GM21619 (cell line): ENCODE data around the gene PBX1.
A peak's percentile ranks its signal among the peaks of the same experiment; 100 is the strongest.

ENCODE experiments used
- ATAC-seq: cut with Tn5 transposase; IDR thresholded peaks from one replicate; pipeline ENCODE4 v1.9.1; 2021; ENCODE audit not compliant: unreplicated experiment

PBX1 gene

DNA sequence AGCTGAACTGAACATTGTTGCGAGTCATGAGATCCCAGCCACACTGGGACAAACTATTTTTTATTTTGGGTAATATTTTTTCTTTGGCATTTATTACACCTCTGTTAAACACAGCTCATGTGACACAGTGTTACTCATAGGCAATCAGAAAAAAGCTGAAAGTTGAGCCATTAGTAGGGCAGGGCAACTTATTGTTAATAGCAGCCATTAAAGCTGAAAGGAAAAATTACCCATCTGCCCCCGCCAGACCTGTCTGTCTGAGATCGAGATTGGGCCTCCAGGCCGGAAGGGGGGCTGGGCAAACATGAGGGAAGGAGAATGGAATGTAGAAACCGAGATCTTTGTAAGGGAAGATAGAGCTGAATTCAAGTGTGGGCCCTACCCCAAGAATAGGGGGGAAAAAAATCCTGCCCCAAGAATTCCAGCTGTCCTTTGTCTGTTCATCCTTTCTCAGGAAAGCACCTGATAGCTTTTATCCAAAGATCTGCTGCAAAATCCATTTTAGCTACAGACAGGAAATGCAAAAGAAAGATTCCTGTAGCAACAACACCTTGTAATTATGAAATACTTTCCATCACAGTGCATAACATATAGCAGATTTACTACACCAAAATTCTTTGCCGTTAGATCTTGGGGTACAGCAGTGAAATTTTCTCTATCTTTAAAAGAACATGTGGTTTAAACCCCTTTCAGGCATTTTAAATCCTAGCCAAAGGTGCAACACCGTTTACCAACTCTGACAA, 212.8 kb downstream of the PBX1 start:
- ATAC-seq, result no peak

DNA sequence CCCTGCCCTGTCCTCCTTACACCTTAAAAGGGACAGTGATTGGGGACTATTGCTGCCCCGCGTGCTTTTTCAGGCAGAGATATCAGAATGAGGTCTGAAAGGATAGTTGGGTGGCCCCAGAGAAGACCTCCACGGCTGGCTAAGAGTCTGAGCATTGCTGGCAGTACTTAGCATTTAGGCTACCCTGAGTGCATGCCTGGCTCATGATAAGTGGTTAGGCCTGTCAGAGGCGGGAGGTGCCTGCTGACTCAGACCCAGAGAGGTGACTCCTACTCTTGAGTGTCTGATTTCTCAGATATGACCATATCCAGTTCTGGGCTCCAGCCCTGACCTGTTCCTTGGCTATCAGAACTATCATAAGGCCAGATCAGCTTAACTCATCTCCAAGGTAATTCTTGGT, 213.7 kb downstream of the PBX1 start:
- peak; percentile 76 for ATAC-seq

DNA sequence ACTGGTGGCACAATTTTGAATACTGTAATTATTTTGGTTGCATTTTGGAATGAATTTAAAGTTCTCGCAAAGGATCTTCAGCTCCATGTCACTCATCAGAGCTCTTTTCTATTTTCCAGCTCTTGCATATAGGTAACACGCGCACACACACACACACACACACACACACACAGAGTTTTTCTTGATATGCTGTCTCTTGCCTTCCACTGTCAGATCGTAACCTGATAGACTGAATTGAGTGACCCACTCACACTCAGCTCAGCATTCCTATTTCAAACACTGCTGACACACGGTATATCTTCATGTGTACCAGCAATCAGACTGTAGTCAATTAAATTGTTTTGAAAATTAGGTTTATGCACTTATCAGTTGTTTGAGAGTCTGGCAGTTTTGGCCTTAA, 214.1 kb downstream of the PBX1 start:
- ATAC-seq, result no peak

DNA sequence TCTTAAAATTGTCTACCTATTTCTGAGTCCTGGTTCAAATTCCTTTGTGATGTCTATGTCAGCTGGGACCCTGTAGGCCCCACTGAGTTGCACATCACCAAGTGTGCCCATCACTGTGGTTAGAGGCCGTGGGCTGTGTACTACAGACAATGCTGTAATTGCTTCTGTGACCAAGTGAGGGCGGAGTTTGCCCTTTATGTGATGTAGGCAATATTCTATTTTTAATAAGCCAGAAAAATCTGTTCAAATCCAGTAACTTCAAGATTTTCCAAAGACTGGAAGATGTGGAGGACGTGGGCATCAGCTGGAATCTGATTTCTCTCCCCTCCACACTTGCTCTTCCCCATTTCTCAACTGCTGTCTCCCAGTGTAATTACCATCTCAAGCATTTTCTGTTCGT, 215.4 kb downstream of the PBX1 start:
- no peak for ATAC-seq

DNA sequence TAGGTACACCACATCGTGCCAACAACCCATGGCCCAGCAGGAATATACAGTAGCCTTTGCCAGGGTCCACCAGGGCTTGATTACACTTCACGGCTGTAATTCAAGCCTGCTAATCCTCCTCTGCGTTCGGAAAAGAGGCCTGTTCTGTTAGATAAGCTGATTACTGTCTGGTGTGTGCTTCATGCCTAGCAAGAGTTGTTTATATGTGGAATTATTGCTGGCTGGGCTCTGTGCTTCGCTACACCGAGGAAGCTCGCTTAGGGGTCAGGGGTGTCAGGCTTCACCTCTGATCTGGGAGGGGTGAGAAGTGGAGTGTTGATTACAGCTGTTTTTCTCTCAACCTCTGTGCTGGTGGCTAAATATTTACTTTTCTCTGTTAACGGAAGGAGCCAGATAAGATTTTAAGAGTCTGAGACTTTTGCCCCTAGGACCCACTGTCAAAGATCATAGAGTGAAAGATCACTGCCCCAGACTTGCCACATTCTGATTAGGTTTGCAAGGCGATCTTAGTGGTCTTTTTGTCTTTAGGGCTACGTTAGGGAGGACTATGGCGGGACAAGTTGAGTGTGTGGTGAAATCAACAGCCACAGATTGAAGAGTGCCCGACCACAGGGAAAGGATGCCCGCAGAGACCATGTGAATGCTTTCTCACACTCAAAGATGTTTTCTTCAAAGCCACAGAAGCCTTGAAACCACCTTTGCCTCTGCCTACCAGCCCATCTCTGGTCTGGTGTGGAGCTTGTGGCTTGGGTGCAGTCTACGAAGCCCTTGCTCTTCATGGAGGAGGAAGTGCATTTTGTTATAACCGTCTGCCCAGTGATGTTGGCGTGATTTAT, 216.1 kb downstream of the PBX1 start:
- no peak for ATAC-seq

DNA sequence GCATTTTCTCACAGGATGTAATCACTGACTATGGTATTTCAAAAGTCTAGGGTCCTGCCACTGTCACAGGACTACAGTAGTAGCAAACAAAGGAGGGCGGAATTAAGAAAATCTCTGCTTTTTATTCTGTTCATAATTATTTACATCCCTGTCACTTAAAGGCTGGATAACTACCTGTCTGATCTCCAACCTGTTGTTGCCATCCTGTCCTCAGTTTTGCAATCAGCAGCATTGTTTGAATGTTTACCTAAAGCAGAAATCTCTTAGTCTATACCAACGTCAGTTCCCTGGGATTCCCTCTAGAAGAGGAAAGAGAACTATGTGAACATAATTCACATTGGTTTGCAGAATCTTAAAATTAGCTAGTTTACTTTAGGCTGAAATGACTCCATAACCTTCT, 218.5 kb downstream of the PBX1 start:
- ATAC-seq, result no peak

DNA sequence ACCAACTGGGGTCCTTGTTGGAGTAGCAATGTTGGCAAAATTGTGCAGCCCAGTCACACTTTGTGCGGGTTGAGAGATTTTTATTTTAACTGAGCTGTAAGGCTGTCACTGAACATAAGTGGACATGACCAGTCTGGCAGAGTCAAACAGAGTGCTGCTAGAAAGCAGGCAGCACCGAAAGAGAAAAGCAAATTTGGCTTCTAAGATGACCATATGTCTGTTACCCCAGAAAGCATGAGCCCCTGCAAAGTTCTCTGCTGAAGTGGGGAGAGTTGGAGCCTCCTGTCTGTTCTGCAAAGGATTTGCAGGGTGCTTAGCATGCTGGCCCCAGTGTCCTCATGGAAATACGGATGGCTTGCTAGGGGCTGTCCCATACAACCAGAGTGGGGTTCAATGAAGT, 220.4 kb downstream of the PBX1 start:
- ATAC-seq, result no peak

DNA sequence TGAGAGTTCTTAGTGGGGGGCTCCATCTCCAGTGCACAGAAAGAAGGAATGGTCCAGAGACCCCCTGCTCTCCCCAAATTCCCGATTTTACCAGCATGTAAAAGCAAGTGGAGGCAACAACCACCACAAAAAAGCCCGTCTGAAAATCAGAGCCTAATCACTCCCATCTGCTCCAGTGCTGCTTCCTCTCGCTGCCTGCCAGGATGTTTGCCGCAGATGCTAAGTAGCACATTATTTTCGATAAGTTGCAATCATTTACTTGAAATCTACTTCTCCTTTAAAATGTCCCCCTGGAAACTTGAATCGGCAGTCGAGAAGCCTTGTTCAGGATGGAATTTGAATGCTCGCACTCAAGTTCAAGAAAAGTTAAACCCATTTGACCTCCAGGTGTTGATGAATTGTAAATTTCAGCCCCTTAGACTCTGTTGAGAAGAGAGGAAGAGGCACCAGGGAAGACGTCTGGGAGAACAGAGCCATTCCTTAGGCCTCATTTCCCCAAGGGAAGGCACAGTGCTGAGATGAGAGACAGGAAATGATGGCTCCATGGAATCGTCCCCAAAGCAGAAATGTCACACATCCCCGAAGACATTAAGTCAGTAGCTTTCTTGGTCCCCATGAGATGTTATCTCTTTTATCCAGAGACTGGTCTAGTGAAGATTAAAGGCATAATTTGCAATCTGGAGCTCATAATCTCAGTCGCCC, 221.3 kb downstream of the PBX1 start:
- no peak for ATAC-seq

DNA sequence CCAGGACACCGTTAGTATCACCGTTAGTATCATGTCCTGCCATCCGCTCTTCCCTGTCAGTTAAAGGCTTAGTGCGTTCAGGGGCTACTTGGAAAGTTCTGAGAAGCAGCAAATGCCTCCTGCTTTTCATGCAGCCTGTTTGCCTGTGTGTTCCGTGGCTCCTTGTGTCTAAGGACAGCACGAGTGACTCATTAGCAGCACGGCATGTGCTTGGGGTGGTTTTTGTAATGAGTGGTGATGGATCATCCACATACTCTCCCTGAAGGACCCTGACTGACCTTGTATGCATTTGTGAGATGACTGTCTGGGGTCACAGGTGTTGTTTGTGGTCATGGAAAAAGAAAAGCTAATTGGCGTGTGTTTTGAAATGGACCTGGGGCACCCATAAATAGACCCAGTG, 221.9 kb downstream of the PBX1 start:
- ATAC-seq, result no peak

DNA sequence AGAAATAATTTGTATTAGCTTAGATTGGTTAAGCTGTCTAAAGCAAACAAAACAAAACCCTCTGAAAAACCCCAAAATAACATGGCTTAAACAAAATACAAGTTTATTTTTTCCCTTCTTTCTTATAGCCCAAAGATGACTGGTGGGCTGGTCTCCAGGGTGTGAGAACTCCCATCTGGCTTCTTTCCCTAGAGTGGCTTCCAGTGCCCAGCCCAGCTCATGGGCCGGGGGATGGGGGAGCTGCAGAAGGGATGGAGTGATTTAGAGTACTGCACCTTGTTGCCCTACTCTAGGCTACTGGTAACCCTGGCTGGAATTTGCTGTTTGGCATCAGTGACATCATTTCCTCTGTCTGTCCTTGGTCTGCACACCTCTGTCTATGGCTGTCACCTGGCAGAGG, 223.0 kb downstream of the PBX1 start:
- ATAC-seq, result no peak

DNA sequence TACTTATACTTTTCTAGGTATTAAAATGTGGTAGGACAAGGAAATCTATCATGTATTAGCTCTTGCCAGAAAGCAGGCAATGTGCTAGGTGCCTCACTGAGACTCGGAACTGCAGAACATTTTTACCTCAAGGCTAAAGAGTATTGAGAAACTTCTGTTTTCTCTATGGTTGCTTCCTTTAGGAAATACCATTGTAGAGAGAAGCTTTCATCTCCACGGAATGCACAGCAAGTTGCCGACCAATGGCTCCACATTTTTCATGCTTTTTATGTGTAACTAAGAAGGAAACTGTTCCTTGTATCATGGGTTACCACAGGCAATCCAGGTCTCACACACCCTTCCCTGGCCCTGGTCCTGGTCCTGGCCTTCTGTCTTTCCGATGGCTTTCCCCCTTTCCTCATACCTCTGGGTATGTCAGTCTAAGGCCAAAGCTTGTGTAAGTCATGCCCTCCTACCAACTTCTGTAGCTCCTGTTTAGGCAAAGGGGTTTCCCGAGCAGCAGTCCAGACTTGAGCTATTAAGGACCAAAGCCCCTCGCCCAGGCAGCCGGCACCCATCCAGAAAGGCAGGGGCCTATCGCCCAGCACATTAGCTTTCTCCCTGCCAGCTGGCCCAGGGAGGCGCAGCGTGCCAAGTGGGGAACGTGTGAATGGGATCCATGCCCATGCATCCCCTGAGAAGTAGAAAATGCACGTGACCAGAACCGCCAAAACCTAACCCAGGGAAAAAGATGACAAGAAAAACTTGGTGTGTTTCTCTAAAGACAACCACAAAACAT, 225.0 kb downstream of the PBX1 start:
- ATAC-seq, result no peak

DNA sequence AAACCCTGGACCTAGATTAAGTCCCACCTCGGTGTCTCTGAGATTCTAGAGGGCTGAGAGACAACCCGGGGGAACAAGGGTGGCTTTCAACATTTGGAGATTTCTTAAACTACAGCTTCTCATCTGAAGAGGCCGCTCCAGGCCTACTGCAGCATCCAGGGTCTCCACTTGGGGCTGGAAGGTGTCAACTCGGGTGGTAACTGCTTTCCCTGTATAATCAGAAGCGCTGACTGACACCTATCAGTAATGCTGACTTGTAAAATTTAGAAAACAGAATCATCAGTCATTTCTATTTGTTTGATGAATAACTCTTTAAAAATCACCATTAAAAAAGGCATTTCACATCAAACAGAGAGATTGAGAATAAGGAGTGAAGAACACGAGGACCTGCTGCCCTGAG, 226.0 kb downstream of the PBX1 start:
- no peak for ATAC-seq

DNA sequence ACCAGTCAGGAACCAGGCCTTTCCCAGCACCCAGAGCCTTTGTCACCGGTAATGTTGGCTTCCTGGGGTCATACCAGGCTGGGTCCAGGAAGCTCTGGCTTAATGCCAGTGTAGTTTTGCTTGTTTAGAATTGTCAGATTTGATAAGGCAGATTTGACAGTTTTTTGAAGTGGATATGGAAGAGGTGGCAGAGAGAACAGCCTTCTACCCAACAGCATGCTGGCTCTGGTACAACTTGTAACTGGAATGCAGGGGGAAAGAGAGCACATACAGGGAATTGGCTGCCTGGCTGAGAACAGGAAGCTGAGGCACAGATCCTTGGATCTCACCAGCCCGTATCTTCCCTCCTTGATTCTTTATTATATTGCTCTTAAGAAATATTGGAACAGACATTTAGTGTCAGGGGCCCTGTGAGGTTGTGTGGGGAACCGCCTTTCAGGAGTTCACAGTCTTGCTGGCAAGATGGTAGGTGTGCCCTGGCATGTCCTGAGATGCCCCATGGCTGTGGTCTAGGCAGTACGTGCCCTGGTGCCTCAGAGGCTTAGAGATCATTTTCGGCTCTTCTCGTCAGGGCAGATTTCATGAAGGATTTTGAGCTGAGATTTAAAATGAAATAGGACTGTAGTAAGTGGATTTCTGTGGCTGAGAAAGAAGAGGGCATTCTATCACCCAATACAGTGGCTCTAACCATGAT, 227.0 kb downstream of the PBX1 start:
- no peak for ATAC-seq

DNA sequence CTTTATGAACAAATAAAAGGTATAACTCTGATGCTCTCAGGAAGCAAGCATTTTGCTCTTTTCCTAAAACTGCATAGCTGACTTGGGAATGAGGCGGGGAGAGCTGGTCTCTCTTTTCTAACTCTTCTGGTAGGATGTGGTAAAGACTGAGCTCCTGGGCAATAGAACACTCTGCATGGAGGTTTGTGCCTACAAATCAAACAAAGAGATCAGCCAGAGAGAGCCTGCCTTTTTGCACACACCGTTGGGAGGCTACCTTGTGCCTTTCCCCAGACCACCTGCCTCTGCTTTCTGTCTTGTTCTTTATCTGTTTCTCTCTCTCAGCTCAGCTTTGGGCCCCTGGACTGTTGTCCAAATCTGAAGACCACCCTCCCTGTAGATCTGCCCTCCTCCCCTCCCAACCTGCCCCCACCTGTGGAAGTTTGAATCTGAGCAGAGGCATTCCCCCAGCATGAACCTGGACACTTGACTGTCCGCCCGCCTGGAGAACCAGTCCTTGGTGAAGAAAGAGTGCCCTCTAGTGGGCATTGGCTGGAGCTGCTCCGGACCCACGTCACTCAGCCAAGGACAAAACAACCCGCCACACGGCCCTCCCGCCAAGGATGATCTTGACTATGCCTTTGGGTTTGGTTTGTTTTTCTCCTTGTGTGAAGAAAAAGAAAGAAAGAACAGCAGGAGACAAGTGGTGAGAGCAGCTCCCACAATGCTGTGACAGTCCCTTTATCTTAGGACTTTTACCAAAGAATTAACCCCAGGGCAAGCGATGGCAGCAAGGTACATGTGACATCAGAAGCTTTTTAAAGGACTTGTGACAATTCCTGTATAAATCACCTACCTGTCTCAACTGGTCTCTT, 228.2 kb downstream of the PBX1 start:
- ATAC-seq, result peak; percentile 95

DNA sequence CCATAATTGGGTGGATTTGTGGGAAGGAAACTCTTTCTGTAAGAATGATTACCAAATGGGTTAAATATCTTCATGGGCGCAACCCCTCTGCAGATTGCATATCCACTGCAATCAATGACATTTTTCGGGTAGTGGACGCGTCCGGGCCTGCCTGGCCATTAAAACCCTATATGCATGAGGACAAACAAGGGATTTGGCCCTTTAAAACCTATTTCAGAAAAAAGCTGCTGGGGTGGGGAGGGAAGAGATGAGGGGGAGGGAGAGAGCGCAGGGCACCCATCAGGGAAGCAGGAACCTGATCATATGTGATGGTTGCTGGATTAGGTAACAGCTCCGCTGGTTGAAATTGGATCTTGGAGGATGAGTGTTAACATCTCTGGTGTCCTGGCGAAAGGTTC, 228.8 kb downstream of the PBX1 start:
- ATAC-seq, result no peak

DNA sequence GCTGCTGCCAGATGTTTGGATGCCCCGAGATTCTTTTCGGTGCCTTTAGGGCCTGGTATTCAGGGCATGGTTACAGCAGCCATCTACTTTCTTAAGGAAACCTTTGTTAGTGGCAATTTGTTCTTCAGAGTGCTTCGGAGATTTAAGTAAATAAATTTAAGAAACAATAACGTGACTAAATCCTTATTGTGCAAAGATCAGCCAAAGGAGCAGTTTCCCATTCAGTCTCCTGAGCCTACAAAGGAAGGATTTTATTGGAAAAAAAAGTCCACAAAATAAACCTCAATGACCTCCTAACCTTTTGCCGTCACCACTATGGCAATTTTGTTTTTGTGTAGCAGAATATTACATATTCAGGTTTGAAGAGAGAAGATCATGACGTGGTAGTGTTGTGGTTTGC, 231.1 kb downstream of the PBX1 start:
- ATAC-seq, result no peak

DNA sequence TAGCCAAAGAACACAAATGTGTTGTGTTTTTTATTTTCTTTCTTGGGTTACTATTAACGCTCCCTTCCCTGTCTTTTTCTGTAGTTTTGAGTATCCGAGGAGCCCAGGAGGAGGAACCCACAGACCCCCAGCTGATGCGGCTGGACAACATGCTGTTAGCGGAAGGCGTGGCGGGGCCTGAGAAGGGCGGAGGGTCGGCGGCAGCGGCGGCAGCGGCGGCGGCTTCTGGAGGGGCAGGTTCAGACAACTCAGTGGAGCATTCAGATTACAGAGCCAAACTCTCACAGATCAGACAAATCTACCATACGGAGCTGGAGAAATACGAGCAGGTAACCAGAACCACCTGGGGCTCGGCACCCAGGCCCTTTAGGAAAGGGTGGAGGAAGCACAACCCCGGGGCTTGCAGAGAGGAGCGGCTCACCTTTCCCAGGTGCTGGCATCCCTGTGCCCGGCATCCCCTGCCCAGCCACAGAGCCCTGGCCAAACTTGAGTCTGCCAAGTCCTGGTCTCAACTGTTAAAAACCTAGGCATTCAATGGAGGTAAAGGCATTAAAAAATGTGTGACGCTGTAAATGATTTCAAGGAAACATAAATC, 233.5 kb downstream of the PBX1 start:
- ATAC-seq, result no peak

DNA sequence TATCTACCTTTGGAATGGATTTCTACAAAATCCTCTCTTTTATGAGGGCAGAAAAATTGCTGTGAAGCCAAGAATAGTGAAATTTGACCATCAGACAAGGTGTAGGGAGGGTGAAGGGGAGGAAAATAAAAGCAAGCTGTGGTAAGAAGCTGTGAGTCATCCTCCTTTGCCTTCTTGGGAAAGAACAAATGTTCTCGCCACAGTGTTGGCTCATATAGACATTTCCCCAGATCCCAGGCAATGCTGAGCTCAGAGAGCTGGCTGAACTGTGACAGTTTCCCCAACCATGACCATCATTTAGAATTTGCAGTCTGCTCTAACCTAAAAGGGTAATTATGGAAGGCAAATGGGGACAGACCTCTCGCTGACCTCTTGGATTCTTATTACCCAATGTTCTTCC, 235.4 kb downstream of the PBX1 start:
- no peak for ATAC-seq

DNA sequence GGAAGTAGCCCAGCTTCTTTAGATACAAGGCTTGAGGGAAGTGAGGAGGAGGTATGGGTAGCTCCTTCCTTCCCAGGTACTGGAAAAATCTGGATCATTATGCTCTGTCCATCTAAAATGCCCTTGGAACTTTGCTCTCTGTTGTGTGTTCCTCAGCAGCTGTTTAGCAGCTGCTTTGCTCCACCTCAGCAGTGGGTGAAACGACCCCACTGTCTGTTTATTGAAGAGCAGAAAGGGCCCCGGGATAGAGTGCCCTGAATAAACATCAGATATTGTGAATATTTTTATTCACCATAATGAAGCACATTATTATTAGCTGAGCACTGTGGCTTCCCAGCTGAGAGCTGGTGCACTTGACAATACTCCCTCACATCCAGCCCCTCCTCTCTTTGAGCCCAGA, 237.9 kb downstream of the PBX1 start:
- ATAC-seq, result no peak
